GM18858 (cell line): Measurements from ENCODE around the gene OR10AD1.

Experiments used
- ATAC-seq: cut with Tn5 transposase; IDR thresholded peaks from one replicate; pipeline ENCODE4 v1.9.1; 2021; ENCODE audit not compliant: unreplicated experiment

The OR10AD1 gene

GRCh38 chr12:48192861-48193260 lies 10.2 kb downstream of the OR10AD1 start:
- no peak for ATAC-seq

GRCh38 chr12:48191096-48191495 lies 12.0 kb downstream of the OR10AD1 start:
- ATAC-seq, result no peak

DNA sequence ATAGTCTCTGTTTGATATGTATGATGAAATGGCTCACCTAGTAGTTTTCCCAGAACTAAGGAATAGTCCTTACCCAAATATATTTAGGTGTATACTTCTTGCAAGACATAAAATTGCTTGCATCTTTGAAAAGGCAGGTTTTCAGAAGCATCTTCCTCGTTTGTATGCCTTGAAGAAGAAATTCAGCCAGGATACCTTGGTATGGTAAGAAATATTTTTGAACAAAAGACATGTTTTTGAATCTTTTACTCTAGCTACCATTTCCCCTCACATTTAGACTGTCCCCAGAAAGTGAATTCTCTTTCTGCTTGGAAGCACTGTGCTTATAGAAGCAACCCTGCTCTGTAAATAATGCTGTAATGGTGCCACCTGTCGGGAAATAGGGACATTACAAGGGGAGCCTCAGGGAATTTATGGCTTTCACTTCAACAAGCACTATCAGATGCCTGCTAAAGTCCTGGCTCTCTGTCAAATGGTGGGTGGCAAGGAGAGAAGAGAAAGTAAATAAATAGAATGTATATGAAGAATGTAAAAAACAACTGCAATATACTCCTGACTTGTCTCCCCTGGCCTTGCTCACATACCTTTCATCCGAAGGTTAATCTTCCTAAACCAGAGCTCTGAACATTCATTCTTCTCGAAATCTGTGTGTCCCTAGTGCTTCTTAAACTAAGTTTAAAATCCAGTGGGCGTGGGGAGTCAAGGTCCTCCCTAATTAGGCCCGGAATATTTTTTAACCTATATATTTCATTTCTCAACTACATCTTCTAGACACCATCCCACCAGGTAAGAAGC lies 13.6 kb downstream of the OR10AD1 start:
- no peak for ATAC-seq

DNA sequence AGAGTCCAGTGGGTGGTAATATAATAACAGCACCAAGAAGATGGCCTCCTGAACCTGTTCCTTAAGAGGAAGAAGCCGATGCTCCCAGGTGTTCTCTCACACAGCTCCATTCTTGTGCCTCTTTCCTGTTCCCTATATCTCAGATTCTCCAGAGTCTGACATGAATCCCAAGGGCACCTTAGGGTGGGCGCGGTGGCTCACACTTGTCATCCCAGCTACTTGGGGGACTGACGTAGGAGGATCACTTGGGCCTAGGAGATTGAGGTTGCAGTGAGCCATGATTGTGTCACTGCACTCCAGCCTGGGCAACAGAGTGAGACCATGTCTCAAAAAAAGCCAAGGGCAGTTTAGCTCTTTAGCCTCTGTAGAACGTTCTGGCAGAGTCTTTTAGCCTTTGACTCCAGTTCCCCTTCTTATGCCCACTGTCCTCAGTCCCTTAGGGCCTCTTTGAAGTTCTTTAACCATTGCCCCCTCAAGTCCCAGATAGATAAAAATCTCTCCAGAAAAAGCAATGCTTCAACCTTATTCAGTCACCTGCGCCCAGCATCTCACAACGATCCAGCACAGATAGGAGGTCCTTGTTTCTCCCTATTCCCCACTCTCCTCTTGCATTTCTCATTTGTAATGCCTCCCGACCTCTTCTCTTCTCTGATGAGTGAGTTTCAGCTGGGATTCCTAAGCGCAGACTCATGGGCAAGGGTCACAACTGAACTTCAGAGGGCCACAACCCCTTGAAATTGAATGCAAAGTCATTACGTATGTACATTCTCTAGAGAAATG lies 15.0 kb downstream of the OR10AD1 start:
- ATAC-seq, result no peak

GRCh38 chr12:48185181-48185919 lies 17.7 kb downstream of the OR10AD1 start:
- ATAC-seq, result no peak

DNA sequence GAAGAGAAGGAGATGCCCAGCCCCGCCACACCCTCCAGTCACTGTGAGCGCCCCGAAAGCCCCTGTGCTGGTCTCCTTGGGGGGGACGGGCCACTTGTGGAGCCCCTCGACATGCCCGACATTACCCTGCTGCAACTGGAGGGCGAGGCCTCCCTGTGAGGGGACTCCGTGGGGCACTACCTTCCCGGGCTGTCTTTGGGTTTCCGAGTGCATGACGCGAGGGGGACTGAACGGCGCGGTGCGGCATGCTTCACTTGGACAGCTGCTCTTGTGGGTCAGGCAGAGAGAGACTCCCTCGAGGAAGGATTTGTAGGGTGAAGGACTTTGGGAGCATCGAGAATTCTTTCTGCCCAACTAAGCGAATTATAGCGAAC lies 18.6 kb downstream of the OR10AD1 start:
- ATAC-seq, result no peak

DNA sequence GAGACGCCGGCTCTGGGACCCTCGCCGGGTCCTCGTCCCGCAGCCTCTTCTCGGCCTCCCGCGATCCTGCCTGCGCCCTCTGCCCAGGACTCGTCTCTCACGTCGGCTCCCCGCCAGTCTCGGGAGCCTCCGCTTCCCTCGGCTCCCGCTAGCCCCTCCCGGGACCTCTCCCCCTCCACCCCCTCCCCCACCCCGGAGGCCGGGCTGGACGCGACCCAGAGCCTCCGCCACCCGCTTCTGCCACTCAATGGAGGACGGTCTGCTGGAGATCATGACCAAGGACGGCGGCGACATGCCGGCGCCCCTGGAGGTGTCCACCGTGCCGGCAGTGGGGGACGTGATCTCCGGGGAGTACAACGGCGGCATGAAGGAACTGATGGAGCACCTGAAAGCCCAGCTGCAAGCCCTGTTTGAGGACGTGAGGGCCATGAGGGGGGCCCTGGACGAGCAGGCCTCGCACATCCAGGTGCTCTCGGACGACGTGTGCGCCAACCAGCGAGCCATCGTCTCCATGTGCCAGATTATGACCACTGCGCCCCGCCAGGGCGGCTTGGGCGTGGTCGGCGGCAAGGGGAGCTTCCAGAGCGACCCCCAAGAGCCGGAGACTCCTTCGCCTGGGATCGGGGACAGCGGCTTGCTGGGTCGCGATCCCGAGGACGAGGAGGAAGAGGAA lies 19.1 kb downstream of the OR10AD1 start:
- no peak for ATAC-seq

DNA sequence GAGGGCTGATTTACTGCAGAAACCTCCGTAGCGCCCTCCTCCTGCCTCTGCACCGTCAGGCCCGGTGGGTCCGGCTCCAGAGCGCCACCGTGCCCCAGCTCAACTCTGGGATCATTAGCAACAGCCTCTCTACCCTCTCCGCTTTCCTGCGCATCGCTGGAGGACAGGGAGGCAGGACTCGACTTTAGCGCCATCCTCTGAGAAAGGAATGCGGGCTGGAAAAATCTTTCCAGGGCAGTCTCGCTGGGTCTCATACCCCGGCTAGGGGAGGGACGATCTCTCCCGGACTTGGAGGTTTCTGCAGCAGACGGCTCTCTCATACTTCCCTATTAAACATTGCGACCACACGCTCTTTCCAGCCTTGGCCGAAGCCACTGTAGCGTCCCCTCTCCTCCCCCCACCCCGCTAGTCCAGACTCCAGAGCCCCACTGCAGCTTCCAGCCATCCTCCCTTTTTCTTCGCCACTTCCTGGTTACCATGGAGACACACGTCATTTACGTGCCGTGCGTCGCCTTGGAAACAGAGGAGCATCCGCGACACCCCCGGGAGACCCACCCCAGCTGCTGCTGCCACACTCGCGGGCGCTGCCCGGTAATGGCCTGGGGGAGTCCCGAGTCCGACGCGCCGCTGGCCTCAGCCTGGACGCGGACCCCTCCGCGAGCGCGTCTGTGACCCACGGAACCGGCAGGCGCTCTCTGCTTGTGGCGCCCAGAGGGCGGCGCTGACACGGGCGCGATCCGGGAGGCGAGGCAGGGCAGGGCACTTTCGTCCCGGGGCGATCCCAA lies 19.8 kb downstream of the OR10AD1 start, which contains the start of gene CCDC184:
Gene CCDC184, plus strand, starts transcription at position 554 of the 785 bp plus-strand sequence. CDS start 479 bp downstream, outside the sequence.
- ATAC-seq, result peak; percentile 53

DNA sequence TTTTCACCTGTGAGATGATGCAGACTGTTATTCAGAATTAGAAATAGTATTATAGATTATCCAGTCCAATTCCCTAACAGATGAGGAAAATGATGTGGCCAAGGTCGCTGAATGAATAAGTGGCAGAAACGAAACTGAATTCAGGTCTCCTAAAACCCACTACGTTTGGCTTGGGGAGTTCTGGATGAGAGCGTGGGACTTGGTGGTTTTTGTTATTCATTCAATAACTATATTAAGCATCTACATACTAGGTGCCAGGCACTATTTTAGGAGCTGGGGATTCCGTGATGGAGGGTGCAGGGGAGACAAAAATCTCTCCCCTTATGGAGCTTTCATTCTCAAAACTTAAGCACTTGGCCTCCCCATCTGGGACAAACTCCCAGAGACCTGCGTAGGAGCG lies 20.5 kb downstream of the OR10AD1 start:
- no peak for ATAC-seq

GRCh38 chr12:48180857-48181495 lies 22.1 kb downstream of the OR10AD1 start:
- no peak for ATAC-seq

DNA sequence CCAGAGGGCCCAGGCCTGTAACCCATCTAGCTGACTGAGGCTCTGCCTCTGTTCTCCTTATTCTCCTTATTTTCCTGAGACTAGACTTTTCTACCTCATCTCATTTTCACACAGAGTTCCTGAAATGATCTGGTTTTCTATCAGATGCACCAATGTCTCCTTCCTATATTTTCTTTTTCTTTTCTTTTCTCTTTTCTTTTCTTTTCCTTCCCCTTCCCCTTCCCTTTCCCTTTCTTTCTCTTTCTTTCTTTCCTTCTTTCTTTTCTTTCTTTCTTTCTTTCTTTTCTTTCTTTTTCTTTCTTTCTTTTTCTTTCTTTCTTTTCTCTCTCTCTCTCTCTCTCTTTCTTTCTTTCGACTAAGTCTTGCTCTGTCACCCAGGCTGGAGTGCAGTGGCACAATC lies 22.7 kb downstream of the OR10AD1 start:
- ATAC-seq, result no peak

GRCh38 chr12:48179466-48179865 lies 23.6 kb downstream of the OR10AD1 start:
- ATAC-seq, result no peak

GRCh38 chr12:48177982-48178381 lies 25.1 kb downstream of the OR10AD1 start:
- no peak for ATAC-seq

GRCh38 chr12:48176417-48176751 lies 26.7 kb downstream of the OR10AD1 start:
- no peak for ATAC-seq

DNA sequence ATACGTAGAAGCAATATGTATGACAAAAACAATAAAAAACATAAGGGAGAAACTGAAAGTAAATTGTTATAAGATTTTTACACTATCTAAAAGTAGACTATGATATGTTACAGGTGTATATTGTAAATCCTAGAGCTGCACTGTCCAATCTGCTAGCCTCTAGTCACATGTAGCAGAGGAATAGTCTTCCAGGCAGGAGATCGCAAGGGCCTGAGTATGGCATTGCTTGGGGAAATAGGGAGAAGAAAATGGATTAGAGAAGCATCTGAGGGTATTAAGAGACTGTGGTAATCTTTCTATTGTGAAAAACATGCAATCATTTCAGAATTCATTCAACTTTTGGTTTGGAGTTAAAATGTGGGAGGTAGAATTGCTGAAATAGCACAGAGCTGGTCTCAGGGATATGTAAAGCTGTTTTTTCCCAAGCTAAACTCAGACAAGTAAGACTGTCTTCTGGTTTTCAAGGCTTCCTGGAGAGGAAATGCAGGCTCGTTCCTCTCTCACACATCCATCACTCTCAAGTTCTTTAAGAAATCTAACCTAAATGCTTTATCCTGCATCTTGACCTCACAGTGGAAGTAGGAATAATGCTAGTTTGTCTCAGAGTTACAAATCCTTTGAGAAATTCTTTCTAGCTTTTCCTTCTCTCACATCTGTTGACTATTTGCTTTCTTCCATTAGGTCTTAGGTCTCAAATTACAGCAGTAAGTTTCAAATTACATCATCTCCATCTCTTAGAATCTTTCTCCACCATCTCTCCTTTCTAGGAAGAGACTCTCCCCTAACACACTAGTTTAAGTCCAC lies 27.3 kb downstream of the OR10AD1 start:
- ATAC-seq, result no peak

DNA sequence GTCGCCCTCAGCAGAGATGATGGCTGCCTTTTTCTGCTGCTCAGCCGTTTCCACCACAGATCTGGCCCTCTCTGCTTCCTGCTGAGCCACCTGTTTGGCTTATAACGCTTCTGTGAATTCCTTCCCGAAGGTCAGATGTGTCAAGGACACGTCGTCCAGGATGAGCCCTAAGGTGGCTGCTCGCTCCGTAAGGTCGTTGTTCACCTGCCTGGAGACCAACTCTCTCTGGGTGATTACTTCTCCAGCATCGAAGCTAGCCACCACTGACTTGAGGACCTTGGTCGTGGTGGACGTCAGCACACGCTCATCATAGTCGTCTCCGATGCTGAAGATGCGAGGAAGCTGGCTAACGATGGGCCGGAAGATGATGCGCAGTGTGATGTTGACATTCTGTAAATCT lies 34.1 kb downstream of the OR10AD1 start:
- no peak for ATAC-seq

DNA sequence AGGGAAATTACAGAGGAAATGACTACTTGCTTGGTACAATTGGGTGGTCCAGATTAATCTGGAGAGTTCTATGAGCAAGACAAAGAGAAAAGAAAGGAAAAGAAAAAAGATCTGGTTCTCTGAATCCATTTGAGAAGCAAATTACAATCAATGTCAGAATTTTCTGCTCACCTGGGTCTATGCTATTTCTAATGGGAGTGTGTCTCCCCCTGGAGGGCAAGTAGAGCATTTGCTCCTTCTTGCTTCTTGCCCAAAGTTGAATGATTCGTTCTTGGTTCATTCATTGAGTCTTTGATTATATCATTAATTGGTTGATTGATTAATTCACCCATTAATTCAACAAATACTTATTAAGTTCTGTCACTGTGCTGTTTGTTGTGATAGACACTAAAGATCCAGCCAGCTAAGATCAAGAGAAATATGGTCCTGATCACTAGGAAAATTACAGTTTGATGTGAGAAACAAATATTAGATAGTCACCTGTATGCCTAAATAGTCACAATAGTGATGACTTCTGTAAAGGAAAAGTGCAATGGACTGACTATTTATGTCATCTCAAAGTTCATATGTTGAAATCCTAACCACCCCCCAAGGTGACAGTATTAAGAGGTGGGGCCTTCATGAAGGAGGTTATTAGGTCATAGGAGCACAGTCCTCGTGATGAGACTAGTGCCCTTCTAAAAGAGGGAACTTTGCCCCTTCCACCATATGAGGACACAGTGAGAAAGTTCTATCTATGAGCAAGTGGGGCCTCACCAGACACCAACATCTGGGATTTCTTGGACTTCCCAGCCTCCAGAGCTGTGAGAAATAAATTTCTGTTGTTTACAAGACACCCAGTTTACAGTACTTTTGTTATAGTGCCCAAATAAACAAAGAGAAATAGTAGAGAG lies 37.8 kb downstream of the OR10AD1 start:
- no peak for ATAC-seq

- ATAC-seq, result no peak
Observed at GRCh38 chr12:48164451-48164850, 38.6 kb downstream of the OR10AD1 start.
